GM12878 (cell line): ENCODE measurements around the gene YARS1. TPM values are rescaled to one million over a fixed set of nuclear protein-coding genes. Genes with fewer than 3 reads are reported as not detected.

ENCODE experiments used
- CBX3 ChIP-seq: fragments of 200-600 bp; sonication (generic); IDR thresholded peaks from 2 replicates; pipeline ENCODE4 v1.6.1; 2016; ENCODE audit warnings: low read depth, borderline replicate concordance
- CBX5 ChIP-seq: sonication (generic); IDR thresholded peaks from 2 replicates; pipeline ENCODE4 v1.6.1; 2016; ENCODE audit warnings: low read depth, moderate library complexity, mild to moderate bottlenecking, inconsistent platforms
- DPF2 ChIP-seq: fragments of 450-650 bp; IDR thresholded peaks from 2 replicates; pipeline ENCODE4 v1.6.1; 2017; ENCODE audit warnings: mild to moderate bottlenecking
- E2F4 ChIP-seq: IDR thresholded peaks from 2 replicates; pipeline ENCODE4 v1.6.1; 2012; ENCODE audit warnings: low read depth, low read length, improper control_type of control experiment
- ESRRA ChIP-seq: IDR thresholded peaks from 2 replicates; pipeline ENCODE4 v1.6.1; 2012; ENCODE audit warnings: mild to moderate bottlenecking, low read length, improper control_type of control experiment
- MTA2 ChIP-seq: fragments of 450-650 bp; IDR thresholded peaks from 2 replicates; pipeline ENCODE4 v1.6.1; 2016; ENCODE audit warnings: low read depth, mild to moderate bottlenecking, moderate library complexity
- NR2F1 ChIP-seq: fragments of 450-650 bp; conservative IDR thresholded peaks from 2 replicates; pipeline ENCODE4 v1.6.1; 2017; ENCODE audit warnings: mild to moderate bottlenecking
- REST ChIP-seq: IDR thresholded peaks from 2 replicates; pipeline ENCODE4 v1.6.1; 2012; ENCODE audit warnings: mild to moderate bottlenecking, low read depth, low read length
- SP1 ChIP-seq: IDR thresholded peaks from one replicate; pipeline ENCODE4 v1.6.1; 2011; ENCODE audit warnings: low read depth, low read length
- TAF1 ChIP-seq: IDR thresholded peaks from 2 replicates; pipeline ENCODE4 v1.6.1; 2011; ENCODE audit warnings: mild to moderate bottlenecking, low read depth, low read length, borderline replicate concordance
- polyA plus RNA-seq, 11 experiments: library from polyadenylated mRNA; depleted of rRNA in 4 of 11; unstranded in 6 of 11; stranded (reverse) in 5 of 11; fragments of >200 nt; fragmentation: Nextera tagmentation in 4 of 11; fragmentation: Illumina TruSeq in 1 of 11; extraction: Ambion mirVana in 4 of 11; extraction: Trizol in 1 of 11; gene quantifications; 1 replicate in 1 of 11; 2 replicates in 10 of 11; pipeline versions ENCODE4 v1.2.1 to v1.2.3, GENCODE V29; 2011 to 2016; ENCODE audit warnings: inconsistent platforms in 2 of 11, missing spikeins in 2 of 11, low read depth in 1 of 11
- total RNA-seq, 4 experiments: library from RNA; depleted of rRNA in 3 of 4; stranded (reverse); fragments of >200 nt in 3 of 4; fragmentation: Illumina TruSeq in 1 of 4; extraction: Trizol in 1 of 4; gene quantifications; 2 replicates each; pipeline versions ENCODE4 v1.2.1 to v1.2.3, GENCODE V29; 2013 to 2021
- TF ChIP-seq, protein P1 (sequence below): fragments of 450-650 bp; formaldehyde crosslinking; IDR thresholded peaks from 2 replicates; pipeline ENCODE4 v1.5.0; 2022; ENCODE audit warnings: mild to moderate bottlenecking, missing genetic modification characterization

Gene YARS1
- total and polyA plus RNA-seq, 10 of the 15 experiments (the other 5 are each of a cell fraction or from before 2014, with no cell fraction given): 39.9 to 202 (median 136) TPM

GRCh38 chr1:32741059-32741412, 76.1 kb downstream of the YARS1 start (continued):
- TF ChIP-seq, protein P1, sequence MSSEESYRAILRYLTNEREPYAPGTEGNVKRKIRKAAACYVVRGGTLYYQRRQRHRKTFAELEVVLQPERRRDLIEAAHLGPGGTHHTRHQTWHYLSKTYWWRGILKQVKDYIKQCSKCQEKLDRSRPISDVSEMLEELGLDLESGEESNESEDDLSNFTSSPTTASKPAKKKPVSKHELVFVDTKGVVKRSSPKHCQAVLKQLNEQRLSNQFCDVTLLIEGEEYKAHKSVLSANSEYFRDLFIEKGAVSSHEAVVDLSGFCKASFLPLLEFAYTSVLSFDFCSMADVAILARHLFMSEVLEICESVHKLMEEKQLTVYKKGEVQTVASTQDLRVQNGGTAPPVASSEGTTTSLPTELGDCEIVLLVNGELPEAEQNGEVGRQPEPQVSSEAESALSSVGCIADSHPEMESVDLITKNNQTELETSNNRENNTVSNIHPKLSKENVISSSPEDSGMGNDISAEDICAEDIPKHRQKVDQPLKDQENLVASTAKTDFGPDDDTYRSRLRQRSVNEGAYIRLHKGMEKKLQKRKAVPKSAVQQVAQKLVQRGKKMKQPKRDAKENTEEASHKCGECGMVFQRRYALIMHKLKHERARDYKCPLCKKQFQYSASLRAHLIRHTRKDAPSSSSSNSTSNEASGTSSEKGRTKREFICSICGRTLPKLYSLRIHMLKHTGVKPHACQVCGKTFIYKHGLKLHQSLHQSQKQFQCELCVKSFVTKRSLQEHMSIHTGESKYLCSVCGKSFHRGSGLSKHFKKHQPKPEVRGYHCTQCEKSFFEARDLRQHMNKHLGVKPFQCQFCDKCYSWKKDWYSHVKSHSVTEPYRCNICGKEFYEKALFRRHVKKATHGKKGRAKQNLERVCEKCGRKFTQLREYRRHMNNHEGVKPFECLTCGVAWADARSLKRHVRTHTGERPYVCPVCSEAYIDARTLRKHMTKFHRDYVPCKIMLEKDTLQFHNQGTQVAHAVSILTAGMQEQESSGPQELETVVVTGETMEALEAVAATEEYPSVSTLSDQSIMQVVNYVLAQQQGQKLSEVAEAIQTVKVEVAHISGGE (CRISPR knock-in tag): no peak
- TF ChIP-seq DPF2: no peak
- TF ChIP-seq NR2F1: no peak
- TF ChIP-seq TAF1: no peak
- no peak for TF ChIP-seq MTA2
- TF ChIP-seq REST: no peak
- no peak for TF ChIP-seq CBX5
- TF ChIP-seq ESRRA: no peak
- TF ChIP-seq SP1: no peak
- TF ChIP-seq E2F4: no peak
- no peak for TF ChIP-seq CBX3
